Panc1 (cell line): Measurements from ENCODE around the gene NPY4R2.
"Not testable (repeated sequence)": the region's sequence is repeated elsewhere in the genome, so short reads cannot be mapped to it uniquely, and the experiment has no call there.

ENCODE experiments used
- POLR2AphosphoS5 ChIP-seq: IDR thresholded peaks from 2 replicates; pipeline ENCODE4 v1.6.1; 2012; ENCODE audit warnings: mild to moderate bottlenecking, low read depth, low read length, moderate library complexity
- SIN3A ChIP-seq: IDR thresholded peaks from 2 replicates; pipeline ENCODE4 v1.6.1; 2012; ENCODE audit warnings: low read depth, mild to moderate bottlenecking, low read length, moderate library complexity, borderline replicate concordance; ENCODE audit not compliant: insufficient read depth
- TCF7L2 ChIP-seq: IDR thresholded peaks from 2 replicates; pipeline ENCODE4 v1.6.1; 2011; ENCODE audit warnings: mild to moderate bottlenecking, low read depth, low read length, inconsistent platforms
- TF ChIP-seq, protein P1 (sequence below): fragments of 450-650 bp; IDR thresholded peaks from 2 replicates; pipeline ENCODE4 v1.5.1; 2017; ENCODE audit warnings: mild to moderate bottlenecking

DNA sequence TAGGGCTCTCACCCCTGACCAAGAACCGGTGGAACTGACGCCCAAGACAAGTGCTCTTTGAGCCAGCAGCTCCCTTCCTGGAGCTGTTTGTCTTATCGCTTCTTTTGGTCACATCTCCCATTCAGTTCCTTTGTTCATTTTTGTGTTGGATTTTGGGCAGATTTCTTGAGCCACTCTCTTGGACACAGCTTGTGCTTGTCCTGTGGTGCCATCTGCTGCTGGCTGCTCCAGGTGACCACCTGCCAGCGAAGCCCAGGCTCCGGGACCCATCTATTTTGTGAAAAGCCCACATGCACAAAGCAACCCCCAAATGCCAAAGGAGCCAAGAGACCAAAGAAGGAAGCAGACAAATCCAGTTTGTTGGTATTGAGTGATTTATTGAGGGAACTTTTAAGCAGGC is 6.2 kb downstream of the NPY4R2 start:
- TF ChIP-seq, protein P1, sequence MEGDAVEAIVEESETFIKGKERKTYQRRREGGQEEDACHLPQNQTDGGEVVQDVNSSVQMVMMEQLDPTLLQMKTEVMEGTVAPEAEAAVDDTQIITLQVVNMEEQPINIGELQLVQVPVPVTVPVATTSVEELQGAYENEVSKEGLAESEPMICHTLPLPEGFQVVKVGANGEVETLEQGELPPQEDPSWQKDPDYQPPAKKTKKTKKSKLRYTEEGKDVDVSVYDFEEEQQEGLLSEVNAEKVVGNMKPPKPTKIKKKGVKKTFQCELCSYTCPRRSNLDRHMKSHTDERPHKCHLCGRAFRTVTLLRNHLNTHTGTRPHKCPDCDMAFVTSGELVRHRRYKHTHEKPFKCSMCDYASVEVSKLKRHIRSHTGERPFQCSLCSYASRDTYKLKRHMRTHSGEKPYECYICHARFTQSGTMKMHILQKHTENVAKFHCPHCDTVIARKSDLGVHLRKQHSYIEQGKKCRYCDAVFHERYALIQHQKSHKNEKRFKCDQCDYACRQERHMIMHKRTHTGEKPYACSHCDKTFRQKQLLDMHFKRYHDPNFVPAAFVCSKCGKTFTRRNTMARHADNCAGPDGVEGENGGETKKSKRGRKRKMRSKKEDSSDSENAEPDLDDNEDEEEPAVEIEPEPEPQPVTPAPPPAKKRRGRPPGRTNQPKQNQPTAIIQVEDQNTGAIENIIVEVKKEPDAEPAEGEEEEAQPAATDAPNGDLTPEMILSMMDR: not testable (repeated sequence)
- not testable (repeated sequence) for TF ChIP-seq SIN3A, POLR2AphosphoS5, TCF7L2
